H1 (cell line): ENCODE results near the gene ASTN2.

Experiments used
- FOSL1 ChIP-seq: IDR thresholded peaks from 2 replicates; pipeline ENCODE4 v1.6.1; 2011; ENCODE audit warnings: mild to moderate bottlenecking, low read depth, low read length, moderate library complexity; ENCODE audit not compliant: insufficient read depth
- POLR2AphosphoS5 ChIP-seq: IDR thresholded peaks from 2 replicates; pipeline ENCODE4 v1.6.1; 2011; ENCODE audit warnings: low read depth, low read length
- TCF12 ChIP-seq: IDR thresholded peaks from 2 replicates; pipeline ENCODE4 v1.6.1; 2011; ENCODE audit warnings: low read depth, mild to moderate bottlenecking, low read length

GRCh38 chr9:116504893-116505480 is 909.9 kb downstream of the ASTN2 start:
- no peak for TF ChIP-seq TCF12
- TF ChIP-seq POLR2AphosphoS5 = no peak
- TF ChIP-seq FOSL1 = no peak
